Measurements from ENCODE around the gene ATP6V0B. TPM values are rescaled to one million over a fixed set of nuclear protein-coding genes. Genes with fewer than 3 reads are reported as not detected.
A peak's percentile ranks its signal among the peaks of the same experiment; 100 is the strongest.

Gene ATP6V0B
- polyA plus RNA-seq, 4 donors = 104 to 245 (median 161) TPM

- 76 to 77% (median 77%) methylated on average over 15 of the region's 15 CpGs for WGBS, 3 donors
- H3K9me3 ChIP-seq (ENCODE audit: control insufficient read depth in 2 of 2, insufficient read depth in 1 of 2, low read depth in 1 of 2, low read length in 1 of 2) = no peaks in the 10 kb centered on the region
- no peak overlapping the region for H3K4me3 ChIP-seq (ENCODE audit: low read depth in 1 of 3, low read length in 3 of 3)
- H3K4me1 ChIP-seq (ENCODE audit: control insufficient read depth in 3 of 3, insufficient read depth in 2 of 3, low read depth in 1 of 3, low read length in 2 of 3) = peaks cover 0 to 44% (median 4%) of the 10 kb centered on the region in 3 donors
- H3K27ac ChIP-seq (ENCODE audit: low read depth in 1 of 3, low read length in 2 of 3) = no peak overlapping the region
- peaks cover 0 to 37% (median 0%) of the 10 kb centered on the region in 3 donors for H3K36me3 ChIP-seq (ENCODE audit: control insufficient read depth in 3 of 3, insufficient read depth in 2 of 3, low read depth in 1 of 3, low read length in 3 of 3)
- DNase-seq (peak; percentile 20 to 71), FAIRE-seq (no peak)
- H3K27me3 ChIP-seq (ENCODE audit: control insufficient read depth in 3 of 3, insufficient read depth in 3 of 3, low read length in 3 of 3) = no peaks in the 10 kb centered on the region
These were observed 20.3 kb downstream of the ATP6V0B start for GRCh38 chr1:43994794-43995790.

- Histone ChIP-seq H3K9me3 (ENCODE audit: control insufficient read depth in 2 of 2, insufficient read depth in 1 of 2, low read depth in 1 of 2, low read length in 1 of 2) (no peaks in the 10 kb centered on the region), H3K4me1 (ENCODE audit: control insufficient read depth in 3 of 3, insufficient read depth in 2 of 3, low read depth in 1 of 3, low read length in 2 of 3) (peaks cover 0 to 34% (median 0%) of the 10 kb centered on the region in 3 donors), H3K36me3 (ENCODE audit: control insufficient read depth in 3 of 3, insufficient read depth in 2 of 3, low read depth in 1 of 3, low read length in 3 of 3) (peaks cover 0 to 39% (median 0%) of the 10 kb centered on the region in 3 donors), H3K27ac (ENCODE audit: low read depth in 1 of 3, low read length in 2 of 3) (no peak overlapping the region), H3K27me3 (ENCODE audit: control insufficient read depth in 3 of 3, insufficient read depth in 3 of 3, low read length in 3 of 3) (no peaks in the 10 kb centered on the region), H3K4me3 (ENCODE audit: low read depth in 1 of 3, low read length in 3 of 3) (no peak overlapping the region)
- DNase-seq (no peak), FAIRE-seq (no peak)
- 83 to 90% (median 84%) methylated on average over 21 of the region's 21 CpGs for WGBS, 3 donors
These were observed 21.4 kb downstream of the ATP6V0B start for GRCh38 chr1:43995984-43996732.

- DNase-seq = no peak
These were observed 22.0 kb downstream of the ATP6V0B start for GRCh38 chr1:43996733-43997115.

GRCh38 chr1:43997295-43997999 is 22.7 kb downstream of the ATP6V0B start:
- DNase-seq = peak; percentile 52 to 80
- peaks cover 0 to 29% (median 0%) of the 10 kb centered on the region in 3 donors for H3K4me1 ChIP-seq (ENCODE audit: control insufficient read depth in 3 of 3, insufficient read depth in 2 of 3, low read depth in 1 of 3, low read length in 2 of 3)
- H3K4me3 ChIP-seq (ENCODE audit: low read depth in 1 of 3, low read length in 3 of 3) = peak overlapping the region in 1 of 3 donors; percentile 34
- peaks cover 0 to 40% (median 0%) of the 10 kb centered on the region in 3 donors for H3K36me3 ChIP-seq (ENCODE audit: control insufficient read depth in 3 of 3, insufficient read depth in 2 of 3, low read depth in 1 of 3, low read length in 3 of 3)
- no peak for FAIRE-seq
- peak overlapping the region in 1 of 3 donors; percentile 78 for H3K27ac ChIP-seq (ENCODE audit: low read depth in 1 of 3, low read length in 2 of 3)
- H3K9me3 ChIP-seq (ENCODE audit: control insufficient read depth in 2 of 2, insufficient read depth in 1 of 2, low read depth in 1 of 2, low read length in 1 of 2) = no peaks in the 10 kb centered on the region
- H3K27me3 ChIP-seq (ENCODE audit: control insufficient read depth in 3 of 3, insufficient read depth in 3 of 3, low read length in 3 of 3) = no peaks in the 10 kb centered on the region
- 25 to 74% (median 47%) methylated on average over 22 of the region's 22 CpGs for WGBS, 3 donors

More at GRCh38 chr1:43996733-43997115, 22.0 kb downstream of the ATP6V0B start:
- Histone ChIP-seq H3K36me3 (ENCODE audit: control insufficient read depth in 3 of 3, insufficient read depth in 2 of 3, low read depth in 1 of 3, low read length in 3 of 3) (peaks cover 0 to 40% (median 0%) of the 10 kb centered on the region in 3 donors), H3K4me1 (ENCODE audit: control insufficient read depth in 3 of 3, insufficient read depth in 2 of 3, low read depth in 1 of 3, low read length in 2 of 3) (peaks cover 0 to 33% (median 0%) of the 10 kb centered on the region in 3 donors), H3K9me3 (ENCODE audit: control insufficient read depth in 2 of 2, insufficient read depth in 1 of 2, low read depth in 1 of 2, low read length in 1 of 2) (no peaks in the 10 kb centered on the region), H3K4me3 (ENCODE audit: low read depth in 1 of 3, low read length in 3 of 3) (no peak overlapping the region), H3K27me3 (ENCODE audit: control insufficient read depth in 3 of 3, insufficient read depth in 3 of 3, low read length in 3 of 3) (no peaks in the 10 kb centered on the region), H3K27ac (ENCODE audit: low read depth in 1 of 3, low read length in 2 of 3) (peak overlapping the region in 1 of 3 donors; percentile 61)
- WGBS, 3 donors = 69 to 73% (median 73%) methylated on average over 6 of the region's 6 CpGs
- FAIRE-seq = no peak

- H3K27me3 ChIP-seq (ENCODE audit: control insufficient read depth in 3 of 3, insufficient read depth in 3 of 3, low read length in 3 of 3) = no peaks in the 10 kb centered on the region
- H3K27ac ChIP-seq (ENCODE audit: low read depth in 1 of 3, low read length in 2 of 3) = peak overlapping the region in 1 of 3 donors; percentile 78
- FAIRE-seq = no peak
- H3K4me3 ChIP-seq (ENCODE audit: low read depth in 1 of 3, low read length in 3 of 3) = peak overlapping the region in 1 of 3 donors; percentile 34
- H3K9me3 ChIP-seq (ENCODE audit: control insufficient read depth in 2 of 2, insufficient read depth in 1 of 2, low read depth in 1 of 2, low read length in 1 of 2) = no peaks in the 10 kb centered on the region
- 75 to 85% (median 77%) methylated on average over 10 to 11 of the region's 11 CpGs for WGBS, 3 donors
- peaks cover 0 to 24% (median 0%) of the 10 kb centered on the region in 3 donors for H3K4me1 ChIP-seq (ENCODE audit: control insufficient read depth in 3 of 3, insufficient read depth in 2 of 3, low read depth in 1 of 3, low read length in 2 of 3)
- no peak for DNase-seq
- H3K36me3 ChIP-seq (ENCODE audit: control insufficient read depth in 3 of 3, insufficient read depth in 2 of 3, low read depth in 1 of 3, low read length in 3 of 3) = peaks cover 0 to 40% (median 0%) of the 10 kb centered on the region in 3 donors
These were observed 23.2 kb downstream of the ATP6V0B start for GRCh38 chr1:43998000-43998378.

GRCh38 chr1:43999455-43999854 is 24.7 kb downstream of the ATP6V0B start:
- DNase-seq (no peak), FAIRE-seq (no peak)
- no peaks in the 10 kb centered on the region for H3K27me3 ChIP-seq (ENCODE audit: control insufficient read depth in 3 of 3, insufficient read depth in 3 of 3, low read length in 3 of 3)
- H3K4me1 ChIP-seq (ENCODE audit: control insufficient read depth in 3 of 3, insufficient read depth in 2 of 3, low read depth in 1 of 3, low read length in 2 of 3) = peaks cover 0 to 24% (median 0%) of the 10 kb centered on the region in 3 donors
- H3K36me3 ChIP-seq (ENCODE audit: control insufficient read depth in 3 of 3, insufficient read depth in 2 of 3, low read depth in 1 of 3, low read length in 3 of 3) = peaks cover 0 to 37% (median 0%) of the 10 kb centered on the region in 3 donors
- no peak overlapping the region for H3K27ac ChIP-seq (ENCODE audit: low read depth in 1 of 3, low read length in 2 of 3)
- no peak overlapping the region for H3K4me3 ChIP-seq (ENCODE audit: low read depth in 1 of 3, low read length in 3 of 3)
- no peaks in the 10 kb centered on the region for H3K9me3 ChIP-seq (ENCODE audit: control insufficient read depth in 2 of 2, insufficient read depth in 1 of 2, low read depth in 1 of 2, low read length in 1 of 2)
- 91 to 96% (median 93%) methylated on average over 8 of the region's 8 CpGs for WGBS, 3 donors

- 81 to 84% (median 83%) methylated on average over 8 of the region's 8 CpGs for WGBS, 3 donors
- no peak for FAIRE-seq
- Histone ChIP-seq H3K9me3 (ENCODE audit: control insufficient read depth in 2 of 2, insufficient read depth in 1 of 2, low read depth in 1 of 2, low read length in 1 of 2) (no peaks in the 10 kb centered on the region), H3K36me3 (ENCODE audit: control insufficient read depth in 3 of 3, insufficient read depth in 2 of 3, low read depth in 1 of 3, low read length in 3 of 3) (peaks cover 0 to 33% (median 0%) of the 10 kb centered on the region in 3 donors), H3K27ac (ENCODE audit: low read depth in 1 of 3, low read length in 2 of 3) (no peak overlapping the region), H3K4me1 (ENCODE audit: control insufficient read depth in 3 of 3, insufficient read depth in 2 of 3, low read depth in 1 of 3, low read length in 2 of 3) (peaks cover 0 to 20% (median 0%) of the 10 kb centered on the region in 3 donors), H3K4me3 (ENCODE audit: low read depth in 1 of 3, low read length in 3 of 3) (no peak overlapping the region), H3K27me3 (ENCODE audit: control insufficient read depth in 3 of 3, insufficient read depth in 3 of 3, low read length in 3 of 3) (no peaks in the 10 kb centered on the region)
- no peak for DNase-seq
These were observed 25.4 kb downstream of the ATP6V0B start for GRCh38 chr1:44000122-44000665.
